Endothelial cell (in vitro differentiated cells): ENCODE measurements around the gene KLF11. TPM values are rescaled to one million over a fixed set of nuclear protein-coding genes. Genes with fewer than 3 reads are reported as not detected.

Experiments
- DNase-seq: peaks from one replicate; pipeline ENCODE4 v3.0.0; 2021; ENCODE audit warnings: low spot score
- H3K27ac Mint-ChIP-seq: one replicate; pipeline ENCODE4 v1.8.0; 2021; ENCODE audit warnings: mixed read lengths, inconsistent platforms; ENCODE audit not compliant: unreplicated experiment
- H3K27me3 Mint-ChIP-seq: one replicate; pipeline ENCODE4 v1.8.0; 2021; ENCODE audit warnings: mild to moderate bottlenecking, moderate library complexity, mixed read lengths, inconsistent platforms; ENCODE audit not compliant: unreplicated experiment
- H3K36me3 Mint-ChIP-seq: one replicate; pipeline ENCODE4 v1.8.0; 2021; ENCODE audit warnings: mild to moderate bottlenecking, low read depth, mixed read lengths, inconsistent platforms; ENCODE audit not compliant: unreplicated experiment
- H3K4me1 Mint-ChIP-seq: one replicate; pipeline ENCODE4 v1.8.0; 2021; ENCODE audit warnings: mild to moderate bottlenecking, mixed read lengths, inconsistent platforms; ENCODE audit not compliant: unreplicated experiment
- H3K4me3 Mint-ChIP-seq: one replicate; pipeline ENCODE4 v1.8.0; 2021; ENCODE audit warnings: mild to moderate bottlenecking, mixed read lengths, inconsistent platforms; ENCODE audit not compliant: unreplicated experiment
- H3K9me3 Mint-ChIP-seq: one replicate; pipeline ENCODE4 v1.8.0; 2021; ENCODE audit warnings: mixed read lengths, inconsistent platforms; ENCODE audit not compliant: unreplicated experiment
- total RNA-seq: library from RNA; stranded (reverse); fragmentation: NEBNext Ultra II Directional; extraction: Animal tissue kit (Norgen Biotek cat#: 25700); gene quantifications from one replicate; pipeline ENCODE4 v1.2.1, GENCODE V29; 2021; ENCODE audit not compliant: unreplicated experiment
- TF ChIP-seq, protein P1 (sequence below): fragments of 200-600 bp; sonication (generic); IDR thresholded peaks from one replicate; pipeline ENCODE4 v1.5.0; 2021; ENCODE audit warnings: antibody characterized with exemption; ENCODE audit not compliant: unreplicated experiment

The KLF11 gene
- total RNA-seq, 1 donor from 2014 or later = 8.2 TPM

DNA sequence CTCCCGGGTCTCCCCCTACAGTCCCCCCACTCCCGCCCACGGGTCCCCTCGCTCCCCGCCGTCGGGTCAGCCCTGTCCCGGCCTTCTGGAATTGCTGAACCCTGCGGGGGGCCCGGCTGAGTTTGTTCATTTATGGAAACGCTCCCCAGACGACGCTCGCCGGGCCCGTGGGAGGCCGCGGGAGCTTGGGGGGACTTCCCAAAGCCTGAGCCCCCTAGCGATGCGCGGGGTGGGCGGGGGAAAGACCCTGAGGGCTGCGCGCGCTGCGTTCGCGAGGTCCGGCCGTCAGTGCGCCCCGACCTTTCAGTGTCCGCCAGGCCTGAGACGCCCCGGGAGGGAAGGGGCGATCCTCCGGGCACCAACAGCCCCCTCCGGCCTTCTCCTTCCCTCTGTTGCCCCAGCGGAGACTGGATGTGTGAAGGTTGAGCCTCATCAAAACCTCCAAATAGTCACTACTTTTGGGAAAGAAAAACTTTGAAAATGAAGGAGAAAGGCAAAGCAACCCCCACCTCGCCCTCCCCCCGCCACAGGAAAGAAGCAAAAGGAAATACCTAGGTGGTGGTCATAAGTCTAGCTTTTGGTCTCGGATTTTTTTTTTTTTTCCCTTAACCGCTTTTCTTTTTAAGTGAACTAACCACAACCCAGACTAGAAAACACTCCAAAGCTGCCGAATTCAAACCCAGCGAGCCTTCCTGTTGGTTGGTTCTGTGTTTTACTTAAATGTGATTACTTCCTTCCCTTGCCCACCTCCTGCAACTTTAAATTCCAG is 37.4 kb downstream of the KLF11 start:
- DNase-seq = peak; percentile 36
- peak overlapping the region; percentile 85 for H3K27ac Mint-ChIP-seq
- TF ChIP-seq, protein P1, sequence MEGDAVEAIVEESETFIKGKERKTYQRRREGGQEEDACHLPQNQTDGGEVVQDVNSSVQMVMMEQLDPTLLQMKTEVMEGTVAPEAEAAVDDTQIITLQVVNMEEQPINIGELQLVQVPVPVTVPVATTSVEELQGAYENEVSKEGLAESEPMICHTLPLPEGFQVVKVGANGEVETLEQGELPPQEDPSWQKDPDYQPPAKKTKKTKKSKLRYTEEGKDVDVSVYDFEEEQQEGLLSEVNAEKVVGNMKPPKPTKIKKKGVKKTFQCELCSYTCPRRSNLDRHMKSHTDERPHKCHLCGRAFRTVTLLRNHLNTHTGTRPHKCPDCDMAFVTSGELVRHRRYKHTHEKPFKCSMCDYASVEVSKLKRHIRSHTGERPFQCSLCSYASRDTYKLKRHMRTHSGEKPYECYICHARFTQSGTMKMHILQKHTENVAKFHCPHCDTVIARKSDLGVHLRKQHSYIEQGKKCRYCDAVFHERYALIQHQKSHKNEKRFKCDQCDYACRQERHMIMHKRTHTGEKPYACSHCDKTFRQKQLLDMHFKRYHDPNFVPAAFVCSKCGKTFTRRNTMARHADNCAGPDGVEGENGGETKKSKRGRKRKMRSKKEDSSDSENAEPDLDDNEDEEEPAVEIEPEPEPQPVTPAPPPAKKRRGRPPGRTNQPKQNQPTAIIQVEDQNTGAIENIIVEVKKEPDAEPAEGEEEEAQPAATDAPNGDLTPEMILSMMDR = no peak
- no peaks in the 10 kb centered on the region for H3K36me3 Mint-ChIP-seq
- no peaks in the 10 kb centered on the region for H3K9me3 Mint-ChIP-seq
- peaks cover 6% of the 10 kb centered on the region for H3K4me1 Mint-ChIP-seq
- peaks cover 18% of the 10 kb centered on the region for H3K27me3 Mint-ChIP-seq
- H3K4me3 Mint-ChIP-seq = peak overlapping the region; percentile 88

DNA sequence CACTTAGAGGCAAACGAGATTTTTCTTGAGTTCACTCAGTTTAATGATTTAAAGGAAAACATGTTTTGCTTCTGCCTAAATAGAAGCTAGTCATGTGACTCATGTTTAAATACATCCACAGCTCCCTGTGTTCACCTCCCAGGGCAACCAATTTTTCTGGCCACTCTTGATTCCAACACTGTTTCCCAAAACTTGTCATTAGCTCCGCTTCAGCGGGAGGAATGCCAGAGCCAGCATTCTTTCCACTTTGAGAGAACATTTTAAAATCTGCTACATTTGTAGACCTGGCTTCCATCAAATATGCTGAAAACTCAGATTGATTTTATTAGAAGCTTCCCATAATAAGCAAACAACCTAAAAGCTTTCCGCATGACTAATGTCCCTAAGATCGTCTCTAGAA is 39.7 kb downstream of the KLF11 start:
- no peak for DNase-seq
- Mint-ChIP-seq H3K36me3 (no peaks in the 10 kb centered on the region), H3K27ac (no peak overlapping the region), H3K27me3 (peaks cover 17% of the 10 kb centered on the region), H3K4me1 (peaks cover 6% of the 10 kb centered on the region), H3K9me3 (no peaks in the 10 kb centered on the region), H3K4me3 (no peak overlapping the region)
- TF ChIP-seq, protein P1 = no peak

DNA sequence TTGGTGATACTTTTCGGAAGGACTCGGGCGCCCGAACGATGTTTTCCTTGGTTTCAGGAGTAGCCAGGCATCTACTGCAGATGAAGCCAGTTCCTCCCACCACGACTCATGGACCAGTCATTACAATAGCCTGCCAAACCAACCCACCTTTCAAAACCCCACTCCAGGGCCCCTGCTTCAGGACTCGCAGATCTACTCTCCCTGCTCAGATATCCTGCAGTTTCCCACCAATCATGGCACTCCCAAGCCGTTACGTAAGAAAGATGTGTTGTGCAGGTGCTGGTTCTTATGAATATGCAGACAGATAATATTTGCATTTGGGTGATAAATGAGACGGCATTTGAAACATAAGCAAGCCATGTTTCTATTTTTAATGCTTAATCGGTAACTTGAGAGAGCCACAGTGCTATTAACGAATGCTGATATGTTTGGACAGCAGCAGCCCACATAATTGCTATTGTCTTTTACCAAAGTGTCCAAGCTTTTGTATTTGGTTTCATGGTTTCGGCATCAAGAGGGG is 40.4 kb downstream of the KLF11 start:
- DNase-seq = no peak
- no peak overlapping the region for H3K27ac Mint-ChIP-seq
- peaks cover 6% of the 10 kb centered on the region for H3K4me1 Mint-ChIP-seq
- H3K4me3 Mint-ChIP-seq = no peak overlapping the region
- no peaks in the 10 kb centered on the region for H3K36me3 Mint-ChIP-seq
- TF ChIP-seq, protein P1 = no peak
- H3K27me3 Mint-ChIP-seq = peaks cover 15% of the 10 kb centered on the region
- no peaks in the 10 kb centered on the region for H3K9me3 Mint-ChIP-seq

DNA sequence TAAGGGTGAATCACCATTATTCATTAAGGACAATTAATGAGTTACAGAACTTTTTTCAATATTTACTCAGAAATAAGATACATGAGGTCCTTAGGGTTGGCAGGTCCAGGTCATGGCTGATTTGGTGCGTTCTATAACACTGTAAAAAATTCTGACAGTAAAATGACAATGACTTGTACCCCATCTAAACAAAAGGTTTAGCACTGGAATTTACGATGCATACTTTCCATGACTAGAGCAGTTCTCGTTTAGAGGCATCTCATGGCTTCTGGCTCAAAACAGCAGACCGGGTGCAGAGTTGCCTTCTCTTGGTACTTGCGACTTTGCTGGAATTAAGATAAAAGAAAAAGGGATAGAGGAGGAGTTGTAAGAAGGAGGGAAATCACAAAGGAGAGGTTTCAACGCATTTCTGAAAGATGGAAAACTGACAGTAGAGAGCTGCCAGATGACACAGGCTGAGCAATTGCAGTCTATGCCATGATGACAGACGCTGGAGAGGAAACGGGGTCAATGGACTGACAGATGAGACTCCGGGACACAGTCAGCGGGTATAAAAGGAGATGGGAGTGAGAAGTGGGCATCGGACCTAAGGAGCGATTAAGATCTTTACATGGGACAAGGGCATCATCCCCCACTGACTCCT is 41.0 kb downstream of the KLF11 start:
- Mint-ChIP-seq H3K9me3 (no peaks in the 10 kb centered on the region), H3K27ac (no peak overlapping the region), H3K4me3 (no peak overlapping the region), H3K4me1 (peaks cover 4% of the 10 kb centered on the region), H3K27me3 (peaks cover 13% of the 10 kb centered on the region), H3K36me3 (no peaks in the 10 kb centered on the region)
- TF ChIP-seq, protein P1 = no peak
- no peak for DNase-seq
